Measurements from ENCODE around the gene FAM53C.

DNA sequence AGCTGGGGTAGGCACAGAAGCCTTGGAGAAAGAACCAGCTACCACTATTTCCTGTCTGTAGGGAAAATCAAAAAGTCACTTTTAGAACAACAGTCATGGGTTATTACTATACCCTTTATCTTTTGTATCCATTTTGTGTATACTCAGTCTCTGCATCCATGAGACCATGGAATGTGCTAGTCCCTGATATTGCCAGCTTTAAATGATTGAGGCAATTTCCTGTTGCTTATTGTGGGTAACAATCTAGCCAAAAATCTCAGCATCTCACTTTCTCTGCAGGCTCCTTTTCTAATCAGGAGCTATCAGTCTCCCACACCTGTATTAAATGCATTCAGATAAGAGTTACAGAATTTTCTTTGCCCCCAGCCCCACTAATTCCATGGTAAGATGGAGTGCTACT lies 13.5 kb downstream of the FAM53C start:
- TF ChIP-seq, protein P1, sequence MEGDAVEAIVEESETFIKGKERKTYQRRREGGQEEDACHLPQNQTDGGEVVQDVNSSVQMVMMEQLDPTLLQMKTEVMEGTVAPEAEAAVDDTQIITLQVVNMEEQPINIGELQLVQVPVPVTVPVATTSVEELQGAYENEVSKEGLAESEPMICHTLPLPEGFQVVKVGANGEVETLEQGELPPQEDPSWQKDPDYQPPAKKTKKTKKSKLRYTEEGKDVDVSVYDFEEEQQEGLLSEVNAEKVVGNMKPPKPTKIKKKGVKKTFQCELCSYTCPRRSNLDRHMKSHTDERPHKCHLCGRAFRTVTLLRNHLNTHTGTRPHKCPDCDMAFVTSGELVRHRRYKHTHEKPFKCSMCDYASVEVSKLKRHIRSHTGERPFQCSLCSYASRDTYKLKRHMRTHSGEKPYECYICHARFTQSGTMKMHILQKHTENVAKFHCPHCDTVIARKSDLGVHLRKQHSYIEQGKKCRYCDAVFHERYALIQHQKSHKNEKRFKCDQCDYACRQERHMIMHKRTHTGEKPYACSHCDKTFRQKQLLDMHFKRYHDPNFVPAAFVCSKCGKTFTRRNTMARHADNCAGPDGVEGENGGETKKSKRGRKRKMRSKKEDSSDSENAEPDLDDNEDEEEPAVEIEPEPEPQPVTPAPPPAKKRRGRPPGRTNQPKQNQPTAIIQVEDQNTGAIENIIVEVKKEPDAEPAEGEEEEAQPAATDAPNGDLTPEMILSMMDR (IDR thresholded peaks at IDR 0.05; ENCODE audit: borderline replicate concordance, extremely low read depth, low read length, poor library complexity, severe bottlenecking): no peak
- TF ChIP-seq EZH2 (IDR thresholded peaks at IDR 0.05; ENCODE audit: borderline replicate concordance, low read depth, low read length, severe bottlenecking): no peak
